ENCODE measurements around the gene CEP295NL. TPM values are rescaled to one million over a fixed set of nuclear protein-coding genes. Genes with fewer than 3 reads are reported as not detected.

The CEP295NL gene
- total and polyA plus RNA-seq, 2 of the 8 experiments (the other 6 are each of a cell fraction or from before 2014, with no cell fraction given) = 0.06 to 2.0 TPM

DNA sequence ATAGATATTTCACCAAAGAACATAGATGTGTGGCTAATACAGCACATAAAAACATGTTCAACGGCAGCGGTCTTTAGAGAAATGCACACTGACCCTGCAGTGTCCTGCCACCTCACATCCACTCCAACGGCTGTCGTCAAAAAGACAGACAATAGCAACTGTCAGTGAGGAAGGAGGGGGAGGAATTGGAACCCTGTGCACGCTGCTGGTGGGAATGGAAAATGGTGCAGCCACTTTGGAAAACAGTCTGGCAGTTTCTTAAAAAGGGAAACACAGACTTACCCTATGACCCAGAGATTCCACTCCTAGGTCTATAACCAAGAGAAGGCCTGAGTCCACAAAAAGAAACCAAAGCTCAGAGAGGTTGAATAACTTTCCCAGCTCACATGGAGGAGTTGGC, 7.7 kb downstream of the CEP295NL start (continued):
- TF ChIP-seq KDM1A (IDR thresholded peaks at IDR 0.05; ENCODE audit: borderline replicate concordance, low read length) = no peak
- no peak for TF ChIP-seq SIN3A (conservative IDR thresholded peaks at IDR 0.05 in 1 of 2, IDR thresholded peaks at IDR 0.05 in 1 of 2; ENCODE audit: low read depth in 1 of 2, low read length in 2 of 2)

Data from H1 (cell line).